HCT116 (cell line): ENCODE results near the gene SLC24A3. TPM values are rescaled to one million over a fixed set of nuclear protein-coding genes. Genes with fewer than 3 reads are reported as not detected.

Source experiments
- ATAC-seq: fragments of 200-7000 bp; cut with Tn5 transposase; 2 replicates; pipeline ENCODE4 v1.9.1; 2020; ENCODE audit warnings: mild to moderate bottlenecking, moderate library complexity
- BruUV-seq: library from RNA; stranded (reverse); fragments of 400-500 nt; replicated peaks from 2 replicates; lab custom pipeline; 2021; lab: Mats Ljungman, UMichigan
- CTCF ChIA-PET: fragments of 300-600 bp; sonication (Branson Sonifier 250); formaldehyde crosslinking; loops from one replicate; lab custom pipeline; 2021; ENCODE audit warnings: antibody characterized with exemption; lab: Charles Lee
- POLR2A ChIA-PET: fragments of 300-600, 350-600 bp; sonication (Branson Sonifier 250); formaldehyde crosslinking; loops from one replicate; lab custom pipeline; 2021; ENCODE audit warnings: antibody characterized with exemption; lab: Charles Lee
- RAD21 ChIA-PET, 2 experiments: fragments of 300-600 bp; sonication (Branson Sonifier 250); formaldehyde crosslinking; loops; one replicate each; lab custom pipeline; 2023; ENCODE audit warnings: low total read pairs in 2 of 2; ENCODE audit not compliant: uncharacterized antibody in 2 of 2, unreplicated experiment in 2 of 2, low non-redundant PET in 1 of 2; lab: Charles Lee
- DNase-seq: peaks from one replicate; pipeline ENCODE4 v3.0.0-alpha.2; 2010; ENCODE audit warnings: low read depth, low spot score
- H2AFZ ChIP-seq: fragments of 200-600 bp; shearing (Covaris generic), sonication (generic); 2 replicates; pipeline ENCODE4 v1.6.1; 2017; ENCODE audit warnings: low read depth, mixed run types, mixed read lengths, antibody characterized with exemption, low read length; ENCODE audit not compliant: poor library complexity, severe bottlenecking
- H3K27ac ChIP-seq: 2 replicates; pipeline ENCODE4 v1.5.1; 2012; ENCODE audit warnings: low read depth, low read length
- H3K27me3 ChIP-seq: fragments of 200-600 bp; sonication (generic); 2 replicates; pipeline ENCODE4 v1.6.1; 2016; ENCODE audit warnings: mixed run types, low read length, mixed read lengths; ENCODE audit not compliant: insufficient read depth
- H3K36me3 ChIP-seq, 2 experiments: fragments of 200-500 bp in 1 of 2; fragments of 200-600 bp in 1 of 2; sonication (Bioruptor generic) in 1 of 2; sonication (generic) in 1 of 2; 2 replicates each; pipeline versions ENCODE4 v1.5.1 to v1.6.1; 2014 to 2016; ENCODE audit warnings: low read length in 2 of 2, inconsistent platforms in 1 of 2, mixed read lengths in 1 of 2, mixed run types in 1 of 2; ENCODE audit not compliant: insufficient read depth in 2 of 2, control insufficient read depth in 1 of 2
- H3K4me1 ChIP-seq, 2 experiments: fragments of 200-600 bp in 1 of 2; sonication (generic) in 1 of 2; 2 replicates each; pipeline versions ENCODE4 v1.5.1 to v1.6.1; 2012 to 2017; ENCODE audit warnings: low read length in 2 of 2, inconsistent platforms in 1 of 2, mild to moderate bottlenecking in 1 of 2, mixed read lengths in 1 of 2, mixed run types in 1 of 2, moderate library complexity in 1 of 2; ENCODE audit not compliant: insufficient read depth in 2 of 2, control insufficient read depth in 1 of 2
- H3K4me2 ChIP-seq: fragments of 200-600 bp; sonication (generic); 2 replicates; pipeline ENCODE4 v1.6.1; 2017; ENCODE audit warnings: mixed run types, low read length, mixed read lengths
- H3K4me3 ChIP-seq, 2 experiments: fragments of 200-600 bp in 1 of 2; sonication (generic) in 1 of 2; replicated peaks in 1 of 2; 2 replicates each; pipeline ENCODE4 v1.5.1; 2011 to 2016; ENCODE audit warnings: low read length in 2 of 2, control low read depth in 1 of 2, low read depth in 1 of 2, mild to moderate bottlenecking in 1 of 2, mixed read lengths in 1 of 2, mixed run types in 1 of 2
- H3K79me2 ChIP-seq: fragments of 200-600 bp; sonication (generic); 2 replicates; pipeline ENCODE4 v1.6.1; 2017; ENCODE audit warnings: mild to moderate bottlenecking, mixed run types, low read length, moderate library complexity, mixed read lengths; ENCODE audit not compliant: insufficient read depth
- H3K9ac ChIP-seq: fragments of 200-600 bp; sonication (generic); 2 replicates; pipeline ENCODE4 v1.6.1; 2016; ENCODE audit warnings: low read length, mixed read lengths
- H3K9me2 ChIP-seq: fragments of 200-600 bp; sonication (generic), shearing (Covaris generic); 2 replicates; pipeline ENCODE4 v1.6.1; 2017; ENCODE audit warnings: mixed run types, mild to moderate bottlenecking, moderate library complexity; ENCODE audit not compliant: insufficient read depth
- H3K9me3 ChIP-seq, 2 experiments: fragments of 200-500 bp in 1 of 2; fragments of 200-600 bp in 1 of 2; sonication (Bioruptor generic) in 1 of 2; sonication (generic) in 1 of 2; 2 replicates each; pipeline ENCODE4 v1.6.1; 2014 to 2017; ENCODE audit warnings: low read length in 2 of 2, mixed read lengths in 2 of 2, inconsistent platforms in 1 of 2, low read depth in 1 of 2, mild to moderate bottlenecking in 1 of 2, mixed run types in 1 of 2, moderate library complexity in 1 of 2; ENCODE audit not compliant: control insufficient read depth in 1 of 2, insufficient read depth in 1 of 2
- H4K20me1 ChIP-seq: fragments of 200-600 bp; sonication (generic), shearing (Covaris generic); 2 replicates; pipeline ENCODE4 v1.6.1; 2017; ENCODE audit warnings: mixed run types, mild to moderate bottlenecking, moderate library complexity; ENCODE audit not compliant: insufficient read depth
- ATF3 ChIP-seq: IDR thresholded peaks from 2 replicates; pipeline ENCODE4 v1.6.1; 2012
- CBX3 ChIP-seq: IDR thresholded peaks from 2 replicates; pipeline ENCODE4 v1.6.1; 2012; ENCODE audit warnings: low read depth
- CTCF ChIP-seq, 3 experiments: fragments of 200-600 bp in 1 of 3; sonication (generic) in 1 of 3; IDR thresholded peaks in 2 of 3; conservative IDR thresholded peaks in 1 of 3; 2 replicates each; pipeline ENCODE4 v1.5.1; 2012 to 2017; ENCODE audit warnings: low read depth in 2 of 3, low read length in 2 of 3, antibody characterized with exemption in 1 of 3, borderline replicate concordance in 1 of 3, control low read depth in 1 of 3, mild to moderate bottlenecking in 1 of 3, mixed read lengths in 1 of 3, mixed run types in 1 of 3, moderate library complexity in 1 of 3; ENCODE audit not compliant: insufficient read depth in 1 of 3
- EGR1 ChIP-seq: IDR thresholded peaks from 2 replicates; pipeline ENCODE4 v1.6.1; 2012; ENCODE audit warnings: low read depth
- ELF1 ChIP-seq: IDR thresholded peaks from 2 replicates; pipeline ENCODE4 v1.6.1; 2012; ENCODE audit warnings: low read depth, borderline replicate concordance
- EZH2 ChIP-seq: fragments of 200-600 bp; sonication (generic); IDR thresholded peaks from 2 replicates; pipeline ENCODE4 v1.6.1; 2017; ENCODE audit warnings: antibody characterized with exemption, mixed run types
- FOSL1 ChIP-seq: IDR thresholded peaks from 2 replicates; pipeline ENCODE4 v1.6.1; 2012; ENCODE audit warnings: low read depth
- JUND ChIP-seq: IDR thresholded peaks from 2 replicates; pipeline ENCODE4 v1.6.1; 2012
- MAX ChIP-seq: IDR thresholded peaks from 2 replicates; pipeline ENCODE4 v1.6.1; 2012
- POLR2A ChIP-seq: IDR thresholded peaks from 2 replicates; pipeline ENCODE4 v1.7.0; 2011; ENCODE audit warnings: borderline replicate concordance; ENCODE audit not compliant: insufficient read depth, insufficient read length; ENCODE audit errors: extremely low read depth
- POLR2AphosphoS5 ChIP-seq: IDR thresholded peaks from 2 replicates; pipeline ENCODE4 v1.6.1; 2011; ENCODE audit warnings: mild to moderate bottlenecking, low read depth, low read length, moderate library complexity
- SP1 ChIP-seq: IDR thresholded peaks from 2 replicates; pipeline ENCODE4 v1.6.1; 2012; ENCODE audit warnings: low read depth
- SRF ChIP-seq: IDR thresholded peaks from 2 replicates; pipeline ENCODE4 v1.6.1; 2012; ENCODE audit warnings: low read depth
- YY1 ChIP-seq: IDR thresholded peaks from 2 replicates; pipeline ENCODE4 v1.6.1; 2011; ENCODE audit warnings: low read length, low read depth, moderate library complexity, mild to moderate bottlenecking; ENCODE audit not compliant: insufficient replicate concordance; ENCODE audit errors: extremely low read depth
- ZBTB33 ChIP-seq: IDR thresholded peaks from 2 replicates; pipeline ENCODE4 v1.6.1; 2011; ENCODE audit warnings: mild to moderate bottlenecking, low read length, moderate library complexity; ENCODE audit not compliant: insufficient replicate concordance; ENCODE audit errors: extremely low read depth
- ZFX ChIP-seq: fragments of 450-650 bp; IDR thresholded peaks from 2 replicates; pipeline ENCODE4 v1.6.1; 2017
- ZNF274 ChIP-seq: fragments of 200-500 bp; sonication (Bioruptor generic); IDR thresholded peaks from 2 replicates; pipeline ENCODE4 v1.6.1; 2014; ENCODE audit warnings: mild to moderate bottlenecking, low read depth, low read length, inconsistent platforms
- intact Hi-C: fragments of 100-400 bp; cut with micrococcal nuclease; formaldehyde crosslinking; loops from 2 replicates; pipeline ENCODE4 v1.10.0; 2022
- total RNA-seq: library from RNA; stranded (reverse); gene quantifications from one replicate; pipeline ENCODE4 v1.2.1, GENCODE V29; 2021; ENCODE audit not compliant: unreplicated experiment

SLC24A3 gene
- total RNA-seq, 1 experiment from 2014 or later, result not detected

GRCh38 chr20:19241440-19241839 is 29.0 kb downstream of the SLC24A3 start:
- no peak for DNase-seq
- no peak overlapping the region for H3K27ac ChIP-seq
- TF ChIP-seq FOSL1 (no peak), ELF1 (no peak), EZH2 (no peak), CBX3 (no peak)
- H3K36me3 ChIP-seq, result no peaks in the 10 kb centered on the region
- H3K9me2 ChIP-seq, result no peaks in the 10 kb centered on the region
- CTCF ChIA-PET, result no interaction called here
- H3K79me2 ChIP-seq, result no peaks in the 10 kb centered on the region
- POLR2A ChIA-PET, result no interaction called here
- no TSS peak for BruUV-seq
- H3K4me1 ChIP-seq, result no peaks in the 10 kb centered on the region
- H4K20me1 ChIP-seq, result no peaks in the 10 kb centered on the region; the same call in 1 of the 2 replicates
- H3K9ac ChIP-seq, result no peak overlapping the region
- no peak overlapping the region for H3K4me3 ChIP-seq
- H2AFZ ChIP-seq, result no peak overlapping the region
- ATAC-seq, result no peak
- intact Hi-C loops, result no loop called here
- no peaks in the 10 kb centered on the region for H3K27me3 ChIP-seq
- RAD21 ChIA-PET, result no interaction called here
- no peaks in the 10 kb centered on the region for H3K9me3 ChIP-seq
- H3K4me2 ChIP-seq, result no peak overlapping the region

- no peak for DNase-seq
- Histone ChIP-seq H4K20me1 (no peaks in the 10 kb centered on the region; the same call in 1 of the 2 replicates), H3K79me2 (no peaks in the 10 kb centered on the region), H2AFZ (no peak overlapping the region), H3K27ac (no peak overlapping the region), H3K27me3 (no peaks in the 10 kb centered on the region), H3K9ac (no peak overlapping the region), H3K4me1 (no peaks in the 10 kb centered on the region), H3K9me3 (no peaks in the 10 kb centered on the region), H3K4me2 (no peak overlapping the region), H3K36me3 (no peaks in the 10 kb centered on the region), H3K9me2 (no peaks in the 10 kb centered on the region), H3K4me3 (no peak overlapping the region)
- CTCF ChIA-PET, result no interaction called here
- ATAC-seq, result no peak
- BruUV-seq, result no TSS peak
- intact Hi-C loops, result no loop called here
- POLR2A ChIA-PET, result no interaction called here
- RAD21 ChIA-PET, result no interaction called here
- no peak for TF ChIP-seq ZNF274
- TF ChIP-seq ATF3, result no peak
- no peak for TF ChIP-seq SP1
- TF ChIP-seq JUND, result no peak
- TF ChIP-seq ZBTB33, result no peak
- TF ChIP-seq EGR1, result no peak
- no peak for TF ChIP-seq SRF
- no peak for TF ChIP-seq MAX
- TF ChIP-seq ZFX, result no peak
- no peak for TF ChIP-seq POLR2A
- no peak for TF ChIP-seq YY1
- TF ChIP-seq POLR2AphosphoS5, result no peak
- no peak for TF ChIP-seq CTCF (IDR thresholded peaks at IDR 0.05 in 2 of 3, conservative IDR thresholded peaks at IDR 0.05 in 1 of 3; ENCODE audit: borderline replicate concordance in 1 of 3, insufficient read depth in 1 of 3, low read depth in 2 of 3, low read length in 2 of 3)
- no peak for TF ChIP-seq CBX3
Measured at GRCh38 chr20:19244291-19244690, 31.8 kb downstream of the SLC24A3 start.
